Measurements from ENCODE around the gene AGAP3.
"Not testable (repeated sequence)": the region's sequence is repeated elsewhere in the genome, so short reads cannot be mapped to it uniquely, and the experiment has no call there.

Gene AGAP3

GRCh38 chr7:151085691-151086620 lies at the start of gene AGAP3:
Gene AGAP3 (plus strand): TSS chr7:151086475. CDS start chr7:151086742, 267 bp downstream.
- DNase-seq = peak; percentile 82

- peak; percentile 98 for DNase-seq
These were observed 47.1 kb upstream of the AGAP3 start for GRCh38 chr7:151038951-151039849.

GRCh38 chr7:151039850-151040548 lies 46.3 kb upstream of the AGAP3 start:
- DNase-seq = peak; percentile 48

GRCh38 chr7:151040616-151041375 lies 45.5 kb upstream of the AGAP3 start:
- no peak for DNase-seq

GRCh38 chr7:151043449-151043848 lies 42.8 kb upstream of the AGAP3 start:
- DNase-seq = not testable (repeated sequence)

GRCh38 chr7:151043959-151044358 lies 42.3 kb upstream of the AGAP3 start:
- DNase-seq = no peak

GRCh38 chr7:151045262-151045661 lies 41.0 kb upstream of the AGAP3 start:
- no peak for DNase-seq

- DNase-seq = no peak
These were observed 40.3 kb upstream of the AGAP3 start for GRCh38 chr7:151045967-151046366.

GRCh38 chr7:151046603-151047573 lies 39.4 kb upstream of the AGAP3 start:
- DNase-seq = peak; percentile 75

GRCh38 chr7:151047976-151048815 lies 38.1 kb upstream of the AGAP3 start, which contains the start of gene ASIC3:
Gene ASIC3 (plus strand): TSS chr7:151048531. CDS start chr7:151048886, 355 bp downstream.
- no peak for DNase-seq

- no peak for DNase-seq
These were observed 37.3 kb upstream of the AGAP3 start for GRCh38 chr7:151048911-151049463.

GRCh38 chr7:151051108-151051507 lies 35.2 kb upstream of the AGAP3 start:
- peak; percentile 78 for DNase-seq

- DNase-seq = no peak
These were observed 33.2 kb upstream of the AGAP3 start for GRCh38 chr7:151053096-151053495.

- no peak for DNase-seq
These were observed 32.5 kb upstream of the AGAP3 start for GRCh38 chr7:151053751-151054150.

- no peak for DNase-seq
These were observed 30.0 kb upstream of the AGAP3 start for GRCh38 chr7:151056283-151056665.

- DNase-seq = no peak
These were observed 29.4 kb upstream of the AGAP3 start for GRCh38 chr7:151056666-151057505.

GRCh38 chr7:151057506-151057988 lies 28.7 kb upstream of the AGAP3 start, which contains the start of gene CDK5:
Gene CDK5 (minus strand): TSS chr7:151057897. CDS start chr7:151057848, 49 bp downstream.
- no peak for DNase-seq

All from hematopoietic multipotent progenitor cell treated with erythropoietin and hydrocortisone succinate and interleukin-3 and kit ligand, for 6 days (in vitro differentiated cells).